SK-N-SH (cell line): ENCODE measurements around the gene GPR25. TPM values are rescaled to one million over a fixed set of nuclear protein-coding genes. Genes with fewer than 3 reads are reported as not detected.

ENCODE experiments used
- CTCF ChIA-PET: fragments of 300-600, 350-600 bp; formaldehyde crosslinking; extraction: SDS; loops from one replicate; lab custom pipeline; 2021; lab: Yijun Ruan, JAX
- POLR2A ChIA-PET: fragments of 350-600 bp; sonication (Branson Sonifier 250); formaldehyde crosslinking; extraction: SDS; loops from one replicate; lab custom pipeline; 2020; ENCODE audit warnings: antibody characterized with exemption, inconsistent platforms; lab: Yijun Ruan, JAX
- DNase-seq: peaks from one replicate; pipeline ENCODE4 v3.0.0; 2012
- H2AFZ ChIP-seq: fragments of 200-600 bp; sonication (generic); 2 replicates; pipeline ENCODE4 v1.8.1; 2016; ENCODE audit warnings: antibody characterized with exemption, mild to moderate bottlenecking, low read depth
- H3F3A ChIP-seq: fragments of 200-600 bp; sonication (generic); replicated peaks from 2 replicates; pipeline ENCODE3; 2016; ENCODE audit warnings: antibody characterized with exemption, mild to moderate bottlenecking; ENCODE audit not compliant: insufficient read depth
- H3K27ac ChIP-seq, 2 experiments: fragments of 200-500 bp in 1 of 2; fragments of 200-600 bp in 1 of 2; sonication (Bioruptor generic) in 1 of 2; sonication (generic), shearing (Covaris generic) in 1 of 2; 2 replicates each; pipeline versions ENCODE4 v1.5.1 to v1.6.1; 2014 to 2016; ENCODE audit warnings: low read depth in 2 of 2, inconsistent platforms in 1 of 2, low read length in 1 of 2, mild to moderate bottlenecking in 1 of 2, mixed read lengths in 1 of 2
- H3K27me3 ChIP-seq: fragments of 200-600 bp; sonication (generic), shearing (Covaris generic); 2 replicates; pipeline ENCODE4 v1.6.1; 2016; ENCODE audit warnings: mixed run types; ENCODE audit not compliant: insufficient read depth
- H3K36me3 ChIP-seq, 2 experiments: fragments of 200-500 bp in 1 of 2; fragments of 200-600 bp in 1 of 2; sonication (Bioruptor generic) in 1 of 2; sonication (generic) in 1 of 2; replicated peaks in 1 of 2; 2 replicates each; pipeline versions ENCODE3 to v1.5.1; 2014 to 2016; ENCODE audit warnings: low read length in 1 of 2, mild to moderate bottlenecking in 1 of 2; ENCODE audit not compliant: insufficient read depth in 2 of 2, control insufficient read depth in 1 of 2
- H3K4me1 ChIP-seq, 2 experiments: fragments of 200-500 bp in 1 of 2; fragments of 200-600 bp in 1 of 2; sonication (Bioruptor generic) in 1 of 2; sonication (generic), shearing (Covaris generic) in 1 of 2; 2 replicates each; pipeline versions ENCODE4 v1.5.1 to v1.6.1; 2014 to 2016; ENCODE audit warnings: low read depth in 1 of 2, low read length in 1 of 2, mixed run types in 1 of 2; ENCODE audit not compliant: insufficient read depth in 2 of 2, control insufficient read depth in 1 of 2
- H3K4me2 ChIP-seq: fragments of 200-600 bp; sonication (generic), shearing (Covaris generic); 2 replicates; pipeline ENCODE4 v1.6.1; 2017; ENCODE audit warnings: mixed run types
- H3K4me3 ChIP-seq, 2 experiments: fragments of 200-500 bp in 1 of 2; fragments of 200-600 bp in 1 of 2; sonication (Bioruptor generic) in 1 of 2; sonication (generic), shearing (Covaris generic) in 1 of 2; 2 replicates each; pipeline versions ENCODE4 v1.5.1 to v1.8.1; 2014 to 2016; ENCODE audit warnings: low read depth in 2 of 2, inconsistent platforms in 1 of 2, low read length in 1 of 2, mild to moderate bottlenecking in 1 of 2, mixed read lengths in 1 of 2, moderate library complexity in 1 of 2
- H3K79me2 ChIP-seq: fragments of 200-600 bp; sonication (generic); 2 replicates; pipeline ENCODE4 v1.8.1; 2017; ENCODE audit warnings: mild to moderate bottlenecking; ENCODE audit not compliant: insufficient read depth
- H3K9ac ChIP-seq: fragments of 200-600 bp; sonication (generic); 2 replicates; pipeline ENCODE4 v1.6.1; 2017; ENCODE audit warnings: mixed run types
- H3K9me2 ChIP-seq: fragments of 200-600 bp; sonication (generic); 2 replicates; pipeline ENCODE4 v1.6.1; 2017; ENCODE audit warnings: mixed run types
- H3K9me3 ChIP-seq: fragments of 200-600 bp; sonication (generic); 2 replicates; pipeline ENCODE4 v1.6.1; 2017; ENCODE audit warnings: mixed run types, mild to moderate bottlenecking, moderate library complexity
- H4K20me1 ChIP-seq: fragments of 200-600 bp; sonication (generic); 2 replicates; pipeline ENCODE4 v1.6.1; 2017; ENCODE audit warnings: mild to moderate bottlenecking, mixed run types; ENCODE audit not compliant: insufficient read depth
- EP300 ChIP-seq, 2 experiments: IDR thresholded peaks; 2 replicates each; pipeline versions ENCODE4 v1.4.0 to v1.6.1; 2012; ENCODE audit warnings: borderline replicate concordance in 1 of 2, low read depth in 1 of 2, low read length in 1 of 2
- FOSL2 ChIP-seq: IDR thresholded peaks from 2 replicates; pipeline ENCODE4 v1.4.0; 2012; ENCODE audit warnings: low read depth, mild to moderate bottlenecking, moderate library complexity, borderline replicate concordance
- FOXJ3 ChIP-seq: sonication (generic); formaldehyde crosslinking; IDR thresholded peaks from 2 replicates; pipeline ENCODE4 v1.5.1; 2020; ENCODE audit warnings: mild to moderate bottlenecking, missing genetic modification reagents
- FOXM1 ChIP-seq: IDR thresholded peaks from 2 replicates; pipeline ENCODE4 v1.4.0; 2012; ENCODE audit warnings: low read depth, mild to moderate bottlenecking
- GABPA ChIP-seq: IDR thresholded peaks from 2 replicates; pipeline ENCODE4 v1.4.0; 2012; ENCODE audit warnings: low read depth, mild to moderate bottlenecking
- JUND ChIP-seq: IDR thresholded peaks from 2 replicates; pipeline ENCODE4 v1.4.0; 2012
- MXI1 ChIP-seq: IDR thresholded peaks from 2 replicates; pipeline ENCODE4 v1.6.1; 2012; ENCODE audit warnings: mild to moderate bottlenecking, low read depth, low read length, improper control_type of control experiment
- POLR2AphosphoS5 ChIP-seq: IDR thresholded peaks from 2 replicates; pipeline ENCODE4 v1.6.1; 2012; ENCODE audit warnings: low read depth, low read length
- RCOR1 ChIP-seq: fragments of 150-350 bp; IDR thresholded peaks from 2 replicates; pipeline ENCODE4 v1.6.1; 2017; ENCODE audit warnings: antibody characterized with exemption, low read length
- RFX5 ChIP-seq: IDR thresholded peaks from 2 replicates; pipeline ENCODE4 v1.6.1; 2012; ENCODE audit warnings: mild to moderate bottlenecking, improper control_type of control experiment, low read length
- SMC3 ChIP-seq: IDR thresholded peaks from 2 replicates; pipeline ENCODE4 v1.6.1; 2012; ENCODE audit warnings: low read depth, low read length, improper control_type of control experiment
- TCF12 ChIP-seq: IDR thresholded peaks from 2 replicates; pipeline ENCODE4 v1.4.0; 2012
- YY1 ChIP-seq: IDR thresholded peaks from 2 replicates; pipeline ENCODE4 v1.4.0; 2012; ENCODE audit warnings: low read depth, mild to moderate bottlenecking
- ZBTB33 ChIP-seq: IDR thresholded peaks from 2 replicates; pipeline ENCODE4 v1.4.0; 2012; ENCODE audit warnings: low read depth, borderline replicate concordance
- WGBS: methylation state at CpG from one replicate; pipeline ENCODE4 v1.1.6; 2017; ENCODE audit warnings: low lambda C conversion rate; 5-methylcytosine and 5-hydroxymethylcytosine counted together
- polyA plus RNA-seq, 3 experiments: library from polyadenylated mRNA; depleted of rRNA; stranded (reverse); fragments of >200 nt; gene quantifications; 2 replicates each; pipeline ENCODE4 v1.2.3, GENCODE V29; 2012
- TF ChIP-seq, protein P1 (sequence below): fragments of 200-600 bp; sonication (generic); IDR thresholded peaks from 2 replicates; pipeline ENCODE4 v1.6.1; 2017; ENCODE audit warnings: antibody characterized with exemption, mild to moderate bottlenecking, moderate library complexity
- TF ChIP-seq, protein P2 (sequence below): fragments of 150-350 bp; IDR thresholded peaks from 2 replicates; pipeline ENCODE4 v1.6.1; 2016; ENCODE audit warnings: mild to moderate bottlenecking, low read depth, low read length

GPR25 gene
- polyA plus RNA-seq, 1 of the 3 experiments (the other 2 are of a cell fraction) = not detected

DNA sequence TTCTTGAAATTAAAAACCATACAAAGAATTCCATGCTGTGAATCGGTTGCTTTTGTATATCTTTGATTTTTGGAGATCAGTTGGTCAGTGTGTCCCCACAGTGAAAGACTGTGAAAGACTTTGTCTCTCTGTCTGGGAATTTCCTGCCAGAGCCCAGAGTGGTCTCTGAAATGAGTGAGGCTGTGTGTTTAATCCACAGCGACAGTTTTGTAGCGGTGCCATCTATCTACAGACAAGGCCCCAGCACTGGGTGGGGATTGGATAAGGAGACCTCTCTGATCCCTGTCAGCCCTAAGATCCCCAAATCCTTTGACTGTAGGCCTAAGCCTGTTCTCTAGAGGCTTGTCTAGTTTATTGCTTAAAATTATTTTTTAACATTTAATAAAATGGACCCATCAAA is 10.3 kb downstream of the GPR25 start:
- DNase-seq = no peak
- CTCF ChIA-PET = no interaction called here

More for the DNA sequence above, 10.3 kb downstream of the GPR25 start:
- TF ChIP-seq TCF12 (no peak), ZBTB33 (no peak), FOXJ3 (CRISPR knock-in tag) (no peak), RFX5 (no peak), EP300 (IDR thresholded peaks at IDR 0.05; ENCODE audit: borderline replicate concordance in 1 of 2, low read depth in 1 of 2, low read length in 1 of 2) (no peak), FOSL2 (no peak), RCOR1 (no peak), SMC3 (no peak), YY1 (no peak), MXI1 (no peak), GABPA (no peak), POLR2AphosphoS5 (no peak), JUND (no peak), FOXM1 (no peak)
- TF ChIP-seq, protein P1, sequence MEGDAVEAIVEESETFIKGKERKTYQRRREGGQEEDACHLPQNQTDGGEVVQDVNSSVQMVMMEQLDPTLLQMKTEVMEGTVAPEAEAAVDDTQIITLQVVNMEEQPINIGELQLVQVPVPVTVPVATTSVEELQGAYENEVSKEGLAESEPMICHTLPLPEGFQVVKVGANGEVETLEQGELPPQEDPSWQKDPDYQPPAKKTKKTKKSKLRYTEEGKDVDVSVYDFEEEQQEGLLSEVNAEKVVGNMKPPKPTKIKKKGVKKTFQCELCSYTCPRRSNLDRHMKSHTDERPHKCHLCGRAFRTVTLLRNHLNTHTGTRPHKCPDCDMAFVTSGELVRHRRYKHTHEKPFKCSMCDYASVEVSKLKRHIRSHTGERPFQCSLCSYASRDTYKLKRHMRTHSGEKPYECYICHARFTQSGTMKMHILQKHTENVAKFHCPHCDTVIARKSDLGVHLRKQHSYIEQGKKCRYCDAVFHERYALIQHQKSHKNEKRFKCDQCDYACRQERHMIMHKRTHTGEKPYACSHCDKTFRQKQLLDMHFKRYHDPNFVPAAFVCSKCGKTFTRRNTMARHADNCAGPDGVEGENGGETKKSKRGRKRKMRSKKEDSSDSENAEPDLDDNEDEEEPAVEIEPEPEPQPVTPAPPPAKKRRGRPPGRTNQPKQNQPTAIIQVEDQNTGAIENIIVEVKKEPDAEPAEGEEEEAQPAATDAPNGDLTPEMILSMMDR = no peak
- TF ChIP-seq, protein P2, sequence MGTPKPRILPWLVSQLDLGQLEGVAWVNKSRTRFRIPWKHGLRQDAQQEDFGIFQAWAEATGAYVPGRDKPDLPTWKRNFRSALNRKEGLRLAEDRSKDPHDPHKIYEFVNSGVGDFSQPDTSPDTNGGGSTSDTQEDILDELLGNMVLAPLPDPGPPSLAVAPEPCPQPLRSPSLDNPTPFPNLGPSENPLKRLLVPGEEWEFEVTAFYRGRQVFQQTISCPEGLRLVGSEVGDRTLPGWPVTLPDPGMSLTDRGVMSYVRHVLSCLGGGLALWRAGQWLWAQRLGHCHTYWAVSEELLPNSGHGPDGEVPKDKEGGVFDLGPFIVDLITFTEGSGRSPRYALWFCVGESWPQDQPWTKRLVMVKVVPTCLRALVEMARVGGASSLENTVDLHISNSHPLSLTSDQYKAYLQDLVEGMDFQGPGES = no peak
- POLR2A ChIA-PET = no interaction called here
- Histone ChIP-seq H4K20me1 (no peaks in the 10 kb centered on the region), H3K36me3 (no peaks in the 10 kb centered on the region), H3K9me2 (no peaks in the 10 kb centered on the region), H3K79me2 (no peaks in the 10 kb centered on the region), H3K9ac (no peak overlapping the region), H3K27me3 (no peaks in the 10 kb centered on the region; the same call in 1 of the 2 replicates), H3K9me3 (no peaks in the 10 kb centered on the region), H3K4me1 (no peaks in the 10 kb centered on the region; a peak in 1 of 4 replicates), H2AFZ (no peak overlapping the region), H3K4me3 (no peak overlapping the region), H3K4me2 (no peak overlapping the region), H3F3A (no peaks in the 10 kb centered on the region), H3K27ac (no peak overlapping the region)
- WGBS = 85% methylated on average over 3 of the region's 3 CpGs
